Measurements from ENCODE around the gene SRP14. TPM values are rescaled to one million over a fixed set of nuclear protein-coding genes. Genes with fewer than 3 reads are reported as not detected.
"Not testable (repeated sequence)": the region's sequence is repeated elsewhere in the genome, so short reads cannot be mapped to it uniquely, and the experiment has no call there.

Gene SRP14
- total and polyA plus RNA-seq, 4 donors = 154 to 437 (median 264) TPM

- Histone ChIP-seq H3K4me3 (ENCODE audit: low read length in 2 of 2) (no peak overlapping the region), H3K4me1 (ENCODE audit: control insufficient read depth in 1 of 2, insufficient read depth in 2 of 2, low read length in 2 of 2) (no peaks in the 10 kb centered on the region), H3K36me3 (ENCODE audit: control insufficient read depth in 1 of 2, insufficient read depth in 2 of 2, low read length in 1 of 2) (peaks cover 0 to 20% of the 10 kb centered on the region in 2 donors), H3K9me3 (ENCODE audit: control insufficient read depth, low read length) (no peaks in the 10 kb centered on the region), H3K27ac (ENCODE audit: low read depth in 1 of 2, low read length in 2 of 2) (no peak overlapping the region), H3K27me3 (ENCODE audit: control insufficient read depth in 1 of 2, insufficient read depth in 2 of 2, low read length in 1 of 2) (no peaks in the 10 kb centered on the region)
- ATAC-seq (ENCODE audit: low FRiP score) (no peak), DNase-seq (no peak)
- intact Hi-C loops (cut with DNase I) = no loop called here
- WGBS, 2 donors = 74 to 77% methylated on average over 3 of the region's 3 CpGs
These were observed 10.8 kb downstream of the SRP14 start for GRCh38 chr15:40028193-40028592.

- ATAC-seq (ENCODE audit: low FRiP score) (no peak), DNase-seq (no peak)
- Histone ChIP-seq H3K4me3 (ENCODE audit: low read length in 2 of 2) (no peak overlapping the region), H3K27me3 (ENCODE audit: control insufficient read depth in 1 of 2, insufficient read depth in 2 of 2, low read length in 1 of 2) (no peaks in the 10 kb centered on the region), H3K4me1 (ENCODE audit: control insufficient read depth in 1 of 2, insufficient read depth in 2 of 2, low read length in 2 of 2) (no peaks in the 10 kb centered on the region), H3K27ac (ENCODE audit: low read depth in 1 of 2, low read length in 2 of 2) (no peak overlapping the region), H3K36me3 (ENCODE audit: control insufficient read depth in 1 of 2, insufficient read depth in 2 of 2, low read length in 1 of 2) (peaks cover 11 to 15% of the 10 kb centered on the region in 2 donors), H3K9me3 (ENCODE audit: control insufficient read depth, low read length) (no peaks in the 10 kb centered on the region)
- intact Hi-C loops (cut with DNase I) = no loop called here
- WGBS, 2 donors = 79 to 83% methylated on average over 4 of the region's 4 CpGs
These were observed 22.6 kb downstream of the SRP14 start for GRCh38 chr15:40016224-40016865.

DNA sequence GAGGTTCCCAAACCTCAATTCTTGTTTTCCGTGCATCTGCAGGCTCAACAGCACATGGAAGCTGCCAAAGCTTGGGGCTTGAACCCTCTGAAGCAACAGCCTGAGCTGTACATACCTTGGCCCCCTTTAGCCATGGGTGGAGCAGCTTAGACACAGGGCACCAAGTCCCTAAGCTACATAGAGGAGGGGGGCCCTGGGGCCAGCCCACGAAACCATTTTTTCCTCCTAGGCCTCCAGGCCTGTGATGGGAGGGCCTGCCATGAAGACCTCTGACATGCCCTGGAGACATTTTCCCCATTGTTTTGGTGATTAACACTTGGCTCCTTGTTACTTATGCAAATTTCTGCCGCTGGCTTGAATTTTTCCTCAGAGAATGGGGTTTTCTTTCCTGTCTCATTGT lies 24.6 kb downstream of the SRP14 start:
- no peaks in the 10 kb centered on the region for H3K9me3 ChIP-seq (ENCODE audit: control insufficient read depth, low read length)
- peaks cover 5 to 14% of the 10 kb centered on the region in 2 donors for H3K36me3 ChIP-seq (ENCODE audit: control insufficient read depth in 1 of 2, insufficient read depth in 2 of 2, low read length in 1 of 2)
- WGBS, 2 donors = 98 to 99% methylated on average over 3 of the region's 3 CpGs
- H3K27ac ChIP-seq (ENCODE audit: low read depth in 1 of 2, low read length in 2 of 2) = no peak overlapping the region
- no peak for DNase-seq
- H3K4me3 ChIP-seq (ENCODE audit: low read length in 2 of 2) = no peak overlapping the region
- H3K4me1 ChIP-seq (ENCODE audit: control insufficient read depth in 1 of 2, insufficient read depth in 2 of 2, low read length in 2 of 2) = no peaks in the 10 kb centered on the region
- intact Hi-C loops (cut with DNase I) = no loop called here
- ATAC-seq (ENCODE audit: low FRiP score) = no peak
- H3K27me3 ChIP-seq (ENCODE audit: control insufficient read depth in 1 of 2, insufficient read depth in 2 of 2, low read length in 1 of 2) = no peaks in the 10 kb centered on the region

DNA sequence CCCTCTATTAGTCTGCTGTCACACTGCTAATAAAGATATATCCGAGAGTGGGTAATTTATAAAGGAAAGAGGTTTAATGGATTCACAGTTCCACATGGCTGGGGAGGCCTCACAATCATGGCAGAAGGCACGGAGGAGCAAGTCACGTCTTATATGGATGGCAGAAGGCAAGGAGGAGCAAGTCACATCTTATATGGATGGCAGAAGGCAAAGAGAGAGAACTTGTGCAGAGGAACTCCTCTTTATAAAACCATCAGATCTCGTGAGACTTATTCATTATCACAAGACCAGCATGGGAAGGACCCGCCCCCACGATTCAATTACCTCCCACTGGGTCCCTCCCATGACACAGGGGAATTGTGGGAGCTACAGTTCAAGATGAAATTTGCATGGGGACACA lies 25.6 kb downstream of the SRP14 start:
- ATAC-seq (ENCODE audit: low FRiP score); H3K9me3 ChIP-seq (ENCODE audit: control insufficient read depth, low read length); H3K27me3 ChIP-seq (ENCODE audit: control insufficient read depth in 1 of 2, insufficient read depth in 2 of 2, low read length in 1 of 2); H3K4me3 ChIP-seq (ENCODE audit: low read length in 2 of 2); H3K27ac ChIP-seq (ENCODE audit: low read depth in 1 of 2, low read length in 2 of 2); intact Hi-C loops (cut with DNase I); DNase-seq; H3K4me1 ChIP-seq (ENCODE audit: control insufficient read depth in 1 of 2, insufficient read depth in 2 of 2, low read length in 2 of 2): not testable (repeated sequence)
- WGBS, 2 donors = 95 to 97% methylated on average over 6 of the region's 6 CpGs
- peaks cover 7 to 16% of the 10 kb centered on the region in 2 donors for H3K36me3 ChIP-seq (ENCODE audit: control insufficient read depth in 1 of 2, insufficient read depth in 2 of 2, low read length in 1 of 2)

DNA sequence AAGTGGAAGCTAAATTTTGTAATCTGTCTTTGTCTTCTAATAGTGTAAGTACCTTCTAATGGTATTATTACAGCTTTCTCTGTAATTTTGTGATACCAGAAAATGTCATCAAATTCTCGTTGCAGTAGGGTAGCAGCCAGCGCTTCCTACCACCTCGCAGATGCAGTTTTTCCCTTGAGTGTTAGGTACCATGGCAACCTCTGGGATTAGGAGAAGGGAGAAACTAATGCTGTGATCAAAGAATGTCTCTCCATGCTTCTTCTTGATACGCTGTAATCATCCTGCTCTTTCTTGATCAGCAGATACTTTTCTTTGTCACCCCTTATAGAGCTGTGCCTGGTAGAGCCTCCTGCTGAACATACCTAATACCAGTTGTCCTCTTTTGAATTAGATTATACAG lies 27.7 kb downstream of the SRP14 start:
- 93% methylated on average over 4 of the region's 4 CpGs for WGBS, 2 donors
- H3K27me3 ChIP-seq (ENCODE audit: control insufficient read depth in 1 of 2, insufficient read depth in 2 of 2, low read length in 1 of 2) = no peaks in the 10 kb centered on the region
- ATAC-seq (ENCODE audit: low FRiP score) (no peak), DNase-seq (no peak)
- H3K27ac ChIP-seq (ENCODE audit: low read depth in 1 of 2, low read length in 2 of 2) = no peak overlapping the region
- intact Hi-C loops (cut with DNase I) = no loop called here
- H3K4me3 ChIP-seq (ENCODE audit: low read length in 2 of 2) = no peak overlapping the region
- H3K36me3 ChIP-seq (ENCODE audit: control insufficient read depth in 1 of 2, insufficient read depth in 2 of 2, low read length in 1 of 2) = peaks cover 14 to 16% of the 10 kb centered on the region in 2 donors
- no peaks in the 10 kb centered on the region for H3K9me3 ChIP-seq (ENCODE audit: control insufficient read depth, low read length)
- H3K4me1 ChIP-seq (ENCODE audit: control insufficient read depth in 1 of 2, insufficient read depth in 2 of 2, low read length in 2 of 2) = no peaks in the 10 kb centered on the region

GRCh38 chr15:40010686-40011085 lies 28.3 kb downstream of the SRP14 start:
- intact Hi-C loops (cut with DNase I) = no loop called here

DNA sequence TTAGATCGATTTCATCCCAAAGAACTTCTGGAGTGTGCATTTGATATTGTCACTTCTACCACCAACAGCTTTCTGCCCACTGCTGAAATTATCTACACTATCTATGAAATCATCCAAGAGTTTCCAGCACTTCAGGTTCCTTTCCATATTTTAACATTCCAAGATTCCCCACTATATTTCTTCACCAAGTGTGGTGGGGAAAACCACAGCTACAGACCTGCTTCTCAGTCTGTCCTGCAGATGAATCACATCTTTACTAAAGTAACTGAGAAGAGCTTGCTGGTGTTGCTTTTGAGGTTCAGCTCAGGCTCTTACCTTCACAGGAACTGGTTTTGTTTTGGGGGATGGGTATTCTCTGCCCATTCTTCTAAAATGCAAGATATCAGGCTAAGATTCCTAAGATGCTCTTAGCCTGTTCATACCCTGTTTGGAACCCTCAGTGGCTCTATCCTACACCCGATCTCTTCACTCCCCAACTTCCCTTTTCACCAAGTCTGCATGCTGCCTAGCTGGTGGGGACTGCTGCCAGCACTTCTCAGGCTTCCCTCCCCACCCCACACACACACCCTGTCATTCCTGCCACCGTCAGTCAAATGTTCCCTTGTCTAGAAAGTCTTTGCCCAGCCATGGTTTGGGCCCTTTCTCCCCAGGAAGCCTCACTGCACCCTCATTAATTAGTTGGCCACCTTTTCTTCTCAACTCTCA lies 30.8 kb downstream of the SRP14 start:
- Histone ChIP-seq H3K36me3 (ENCODE audit: control insufficient read depth in 1 of 2, insufficient read depth in 2 of 2, low read length in 1 of 2) (peaks cover 13 to 15% of the 10 kb centered on the region in 2 donors), H3K27me3 (ENCODE audit: control insufficient read depth in 1 of 2, insufficient read depth in 2 of 2, low read length in 1 of 2) (no peaks in the 10 kb centered on the region), H3K9me3 (ENCODE audit: control insufficient read depth, low read length) (no peaks in the 10 kb centered on the region), H3K4me3 (ENCODE audit: low read length in 2 of 2) (no peak overlapping the region), H3K27ac (ENCODE audit: low read depth in 1 of 2, low read length in 2 of 2) (no peak overlapping the region), H3K4me1 (ENCODE audit: control insufficient read depth in 1 of 2, insufficient read depth in 2 of 2, low read length in 2 of 2) (no peaks in the 10 kb centered on the region)
- ATAC-seq (ENCODE audit: low FRiP score) (no peak), DNase-seq (no peak)
- 78 to 83% methylated on average over 3 of the region's 3 CpGs for WGBS, 2 donors
- intact Hi-C loops (cut with DNase I) = no loop called here

More at GRCh38 chr15:40010686-40011085, 28.3 kb downstream of the SRP14 start:
- 90 to 94% methylated on average over 4 of the region's 4 CpGs for WGBS, 2 donors
- Histone ChIP-seq H3K4me3 (ENCODE audit: low read length in 2 of 2) (no peak overlapping the region), H3K4me1 (ENCODE audit: control insufficient read depth in 1 of 2, insufficient read depth in 2 of 2, low read length in 2 of 2) (no peaks in the 10 kb centered on the region), H3K9me3 (ENCODE audit: control insufficient read depth, low read length) (no peaks in the 10 kb centered on the region), H3K36me3 (ENCODE audit: control insufficient read depth in 1 of 2, insufficient read depth in 2 of 2, low read length in 1 of 2) (peaks cover 12 to 16% of the 10 kb centered on the region in 2 donors), H3K27me3 (ENCODE audit: control insufficient read depth in 1 of 2, insufficient read depth in 2 of 2, low read length in 1 of 2) (no peaks in the 10 kb centered on the region), H3K27ac (ENCODE audit: low read depth in 1 of 2, low read length in 2 of 2) (no peak overlapping the region)
- DNase-seq (no peak), ATAC-seq (ENCODE audit: low FRiP score) (no peak)

DNA sequence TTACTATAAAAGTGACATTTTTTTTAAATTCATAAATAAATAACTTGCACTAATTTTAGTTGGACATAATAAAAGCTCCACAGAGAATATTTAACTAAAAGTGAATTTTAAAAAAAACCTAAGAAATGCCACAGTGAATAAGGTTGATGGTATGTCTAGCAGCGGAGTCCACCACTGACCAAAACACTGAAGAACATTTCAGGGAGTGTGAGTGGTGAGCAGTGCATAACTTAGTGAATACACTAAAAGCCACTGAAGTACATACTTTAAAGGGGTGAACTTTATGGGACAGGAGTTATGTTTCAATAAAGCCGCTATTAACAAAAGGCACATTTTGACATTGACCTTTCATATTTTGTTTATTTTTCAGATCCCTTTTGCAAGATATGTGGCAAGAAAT lies 32.3 kb downstream of the SRP14 start:
- H3K27me3 ChIP-seq (ENCODE audit: control insufficient read depth in 1 of 2, insufficient read depth in 2 of 2, low read length in 1 of 2) = no peaks in the 10 kb centered on the region
- DNase-seq = no peak
- intact Hi-C loops (cut with DNase I) = no loop called here
- H3K36me3 ChIP-seq (ENCODE audit: control insufficient read depth in 1 of 2, insufficient read depth in 2 of 2, low read length in 1 of 2) = peaks cover 10 to 15% of the 10 kb centered on the region in 2 donors
- 87 to 92% methylated on average over 2 of the region's 2 CpGs for WGBS, 2 donors
- H3K27ac ChIP-seq (ENCODE audit: low read depth in 1 of 2, low read length in 2 of 2) = no peak overlapping the region
- no peak for ATAC-seq (ENCODE audit: low FRiP score)
- H3K4me3 ChIP-seq (ENCODE audit: low read length in 2 of 2) = no peak overlapping the region
- H3K4me1 ChIP-seq (ENCODE audit: control insufficient read depth in 1 of 2, insufficient read depth in 2 of 2, low read length in 2 of 2) = no peaks in the 10 kb centered on the region
- no peaks in the 10 kb centered on the region for H3K9me3 ChIP-seq (ENCODE audit: control insufficient read depth, low read length)

GRCh38 chr15:40006003-40006402 lies 33.0 kb downstream of the SRP14 start:
- H3K27me3 ChIP-seq (ENCODE audit: control insufficient read depth in 1 of 2, insufficient read depth in 2 of 2, low read length in 1 of 2) = no peaks in the 10 kb centered on the region

More at GRCh38 chr15:40006003-40006402, 33.0 kb downstream of the SRP14 start:
- Histone ChIP-seq H3K4me1 (ENCODE audit: control insufficient read depth in 1 of 2, insufficient read depth in 2 of 2, low read length in 2 of 2) (no peaks in the 10 kb centered on the region), H3K27ac (ENCODE audit: low read depth in 1 of 2, low read length in 2 of 2) (no peak overlapping the region), H3K36me3 (ENCODE audit: control insufficient read depth in 1 of 2, insufficient read depth in 2 of 2, low read length in 1 of 2) (peaks cover 10 to 15% of the 10 kb centered on the region in 2 donors), H3K4me3 (ENCODE audit: low read length in 2 of 2) (no peak overlapping the region), H3K9me3 (ENCODE audit: control insufficient read depth, low read length) (no peaks in the 10 kb centered on the region)
- intact Hi-C loops (cut with DNase I) = no loop called here
- 77 to 84% methylated on average over 3 of the region's 3 CpGs for WGBS, 2 donors
- DNase-seq (no peak), ATAC-seq (ENCODE audit: low FRiP score) (no peak)

All from aorta (tissue), 5 donors.